NCI-H345 (cell line): ENCODE data around the gene WWTR1.

ENCODE experiments used
- DNase-seq: peaks from one replicate; lab custom pipeline; 2025; lab: John Stamatoyannopoulos, UW

WWTR1 gene

DNA sequence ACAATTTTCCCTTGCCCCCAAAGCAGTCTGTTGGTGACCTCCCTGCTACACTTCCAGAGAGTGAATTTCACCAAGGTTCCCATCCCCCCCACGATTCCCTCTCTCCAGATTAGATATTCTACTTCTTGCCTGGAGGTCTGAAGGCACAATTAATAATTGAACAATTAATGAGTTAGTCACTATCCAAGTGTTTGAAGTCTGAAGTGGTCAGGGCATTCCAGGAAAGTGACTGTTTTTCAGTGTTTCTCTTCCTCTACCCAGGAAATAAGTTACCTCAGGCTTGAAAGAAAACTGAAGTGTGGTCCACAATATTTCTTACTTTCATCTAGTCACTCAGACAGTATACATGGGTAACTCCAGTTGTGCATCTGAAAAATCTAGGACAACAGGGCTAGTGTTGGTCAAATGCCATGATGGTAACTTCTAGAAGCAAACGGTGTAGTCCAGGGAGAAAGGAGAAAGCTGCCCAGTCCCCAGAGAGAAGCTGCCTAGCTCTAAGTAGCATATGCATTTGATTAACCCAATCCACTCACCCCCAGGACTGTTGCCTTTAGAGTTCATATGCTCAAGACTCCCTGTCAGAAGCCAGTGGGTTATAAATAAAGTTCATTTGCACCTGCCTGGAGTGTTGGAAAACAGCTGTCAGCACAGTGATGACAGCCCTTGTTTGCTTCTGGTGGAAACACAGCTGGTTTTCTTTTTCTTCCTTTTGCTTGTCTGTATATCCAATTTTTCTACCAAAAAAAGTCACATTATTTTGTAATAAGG, 185.6 kb downstream of the WWTR1 start:
- no peak for DNase-seq

DNA sequence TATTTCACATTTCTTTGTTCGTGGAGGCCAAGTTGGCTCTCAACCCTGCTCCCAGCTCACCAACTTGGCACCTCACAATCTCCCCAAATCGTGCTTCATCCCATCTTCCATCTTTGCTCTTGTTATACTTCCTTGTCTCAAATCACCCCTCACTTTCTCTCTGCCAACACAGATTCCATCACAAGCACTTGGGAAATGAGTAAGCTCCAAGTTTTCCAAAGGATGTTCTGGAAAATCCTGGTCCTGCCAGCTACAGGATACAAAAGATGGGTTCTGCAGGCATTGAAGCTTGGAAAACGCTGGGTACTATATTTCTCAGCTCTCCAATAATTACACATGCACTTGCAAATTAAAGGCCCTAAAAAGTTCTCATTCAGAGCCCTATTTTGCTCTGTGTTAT, 187.4 kb downstream of the WWTR1 start:
- DNase-seq: no peak

DNA sequence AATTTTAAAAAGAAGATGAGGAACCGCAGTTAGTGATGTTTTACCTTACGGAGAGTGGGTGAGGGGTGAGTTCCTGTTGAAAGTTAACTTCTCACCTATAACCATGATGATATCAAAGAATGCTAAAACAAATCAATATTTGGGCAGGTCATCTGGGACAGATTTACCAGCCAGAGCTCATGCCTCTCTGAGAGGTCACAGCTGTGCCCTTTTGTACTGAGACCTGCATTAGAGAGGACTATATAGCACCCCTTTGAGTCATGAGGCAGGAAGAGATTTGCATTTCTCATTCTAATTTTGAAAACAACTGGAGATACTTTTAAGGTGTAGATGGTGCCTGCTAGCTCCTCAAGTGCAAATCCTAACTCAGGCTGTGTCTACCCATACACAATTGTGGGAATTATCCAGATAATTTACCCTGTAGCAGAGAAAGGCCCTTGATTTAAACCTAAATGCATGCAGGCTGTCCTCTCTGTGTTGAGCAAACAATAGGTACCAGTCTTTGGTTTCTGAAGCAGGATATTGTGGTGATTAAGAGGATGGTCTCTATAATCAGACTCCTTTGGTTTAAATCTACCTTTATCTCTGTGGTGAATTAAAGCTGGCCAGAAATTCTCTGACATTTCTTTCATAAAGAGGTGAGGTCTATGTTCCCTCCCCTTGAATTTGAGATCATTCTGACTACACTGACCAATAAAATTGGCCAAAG, 189.2 kb downstream of the WWTR1 start:
- no peak for DNase-seq
